HG02885 (cell line): ENCODE data around the gene ZNF234.
"Not testable (repeated sequence)": the region's sequence is repeated elsewhere in the genome, so short reads cannot be mapped to it uniquely, and the experiment has no call there.

Source experiments
- ATAC-seq: cut with Tn5 transposase; IDR thresholded peaks from one replicate; pipeline ENCODE4 v1.9.1; 2021; ENCODE audit warnings: mild to moderate bottlenecking; ENCODE audit not compliant: unreplicated experiment, poor library complexity

Gene ZNF234

DNA sequence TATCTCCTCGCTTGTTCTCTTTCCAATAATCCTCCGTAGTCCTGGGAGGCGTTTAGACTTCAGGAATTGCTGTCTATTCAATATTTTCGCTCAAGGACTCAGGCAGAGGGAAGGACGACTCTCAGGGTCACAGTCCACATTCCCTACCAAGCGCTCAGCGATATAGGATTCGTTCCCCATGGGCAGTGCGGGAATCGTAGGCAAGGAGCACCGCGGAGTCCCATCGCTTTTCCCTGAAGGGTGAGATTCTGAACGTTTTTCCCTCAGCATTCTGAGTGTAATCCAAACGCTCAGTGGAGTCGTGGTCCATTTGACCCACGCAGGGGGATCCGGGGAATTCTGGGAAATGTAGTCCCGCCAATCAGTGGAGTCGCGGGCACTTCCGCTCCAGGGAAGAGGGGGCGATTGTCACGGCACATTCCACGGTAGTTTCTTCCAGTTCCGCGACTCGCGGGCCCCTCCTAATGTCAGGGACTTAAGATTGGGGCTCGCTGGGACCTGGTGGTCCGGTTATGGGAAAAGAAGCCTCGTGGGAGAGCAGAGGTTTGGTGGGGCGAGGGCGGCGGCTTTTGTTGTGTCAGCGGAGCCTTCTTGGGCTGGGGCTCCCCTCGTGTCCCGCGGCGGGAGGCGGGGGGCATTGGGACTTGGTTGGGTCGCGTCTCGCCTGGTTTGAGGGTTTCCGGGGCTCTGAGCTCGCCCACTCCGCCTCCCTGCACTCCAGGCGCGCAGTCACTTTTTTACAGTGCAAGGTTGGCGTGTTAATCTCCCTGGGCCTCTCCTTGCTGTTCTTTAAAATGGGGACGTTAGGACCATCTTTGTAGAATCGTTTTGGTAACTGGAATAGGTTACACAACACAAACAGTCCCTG, at the start of gene ZNF234:
ZNF234 (plus strand) TSS at position 364 of the 868 bp plus-strand sequence. CDS start 3,079 bp downstream, outside the sequence.
- peak; percentile 86 for ATAC-seq

DNA sequence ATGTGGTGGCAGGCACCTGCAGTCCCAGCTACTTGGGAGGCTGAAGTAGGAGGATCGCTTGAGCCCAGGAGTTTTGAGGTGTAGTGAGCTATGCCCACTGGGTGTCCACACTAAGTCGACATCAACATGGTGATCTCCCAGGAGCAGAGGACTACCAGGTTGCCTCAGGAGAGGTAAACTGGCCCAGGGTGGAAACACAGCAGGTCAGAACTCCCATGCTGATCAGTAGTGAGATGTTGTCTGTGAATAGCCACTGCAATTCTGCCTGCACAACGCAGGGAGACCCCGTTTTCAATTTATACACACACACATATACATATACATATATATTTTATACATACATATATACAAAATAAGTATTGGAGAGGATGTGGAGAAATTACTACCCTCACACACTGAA, 49.2 kb upstream of the ZNF234 start:
- ATAC-seq, result no peak

DNA sequence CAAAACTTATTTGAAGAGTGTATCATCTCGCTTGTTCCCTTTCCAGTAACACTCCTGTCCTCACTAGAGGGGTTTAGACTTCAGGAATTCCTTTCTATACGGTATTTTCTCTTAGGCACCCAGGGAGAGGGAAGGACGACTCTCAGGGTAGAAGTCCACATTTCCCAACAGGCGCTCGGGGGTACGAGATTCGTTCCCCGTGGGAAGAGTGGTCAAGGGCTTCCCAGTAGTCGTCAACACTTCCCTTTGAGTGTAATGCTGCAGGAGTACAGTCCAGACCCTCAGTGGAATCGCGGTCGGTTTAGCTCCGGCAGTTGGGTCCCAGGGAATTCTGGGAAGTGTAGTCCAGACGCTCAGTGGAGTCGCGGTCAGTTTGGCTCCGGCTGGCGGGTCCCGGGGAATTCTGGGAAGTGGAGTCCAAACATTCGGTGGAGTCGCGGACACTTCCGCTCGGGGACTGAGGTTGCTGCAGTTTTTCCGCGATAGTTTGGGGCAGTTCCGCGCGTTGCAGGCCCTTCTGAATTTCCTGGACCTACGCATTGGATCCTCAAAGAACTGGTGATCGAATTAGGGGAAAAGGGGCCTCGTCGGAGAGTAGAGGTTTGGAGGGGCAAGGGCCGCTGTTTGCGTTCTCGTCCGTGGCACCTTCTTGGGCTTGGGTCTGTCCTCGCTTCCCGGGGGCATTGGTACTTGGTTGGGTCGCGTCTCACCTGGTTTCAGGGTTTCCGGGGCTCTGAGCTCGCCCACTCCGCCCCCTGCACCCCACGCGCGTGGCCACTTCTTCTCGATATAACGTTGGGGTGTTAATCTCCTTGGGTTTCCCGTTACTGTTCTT, 47.2 kb upstream of the ZNF234 start, which contains the start of gene ZNF224:
ZNF224 (plus strand) TSS at position 431 of the 835 bp plus-strand sequence. CDS start 3,513 bp downstream, outside the sequence.
- peak; percentile 93 for ATAC-seq

DNA sequence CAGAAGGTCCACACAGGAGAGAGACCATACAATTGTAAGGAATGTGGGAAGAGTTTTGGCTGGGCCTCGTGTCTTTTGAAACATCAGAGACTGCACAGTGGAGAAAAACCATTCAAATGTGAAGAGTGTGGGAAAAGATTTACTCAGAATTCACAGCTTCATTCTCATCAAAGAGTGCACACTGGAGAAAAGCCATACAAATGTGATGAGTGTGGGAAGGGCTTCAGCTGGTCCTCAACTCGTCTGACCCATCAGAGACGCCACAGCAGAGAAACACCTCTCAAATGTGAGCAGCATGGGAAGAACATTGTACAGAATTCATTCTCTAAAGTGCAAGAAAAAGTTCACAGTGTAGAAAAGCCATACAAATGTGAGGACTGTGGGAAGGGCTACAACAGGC, 33.6 kb upstream of the ZNF234 start:
- no peak for ATAC-seq

DNA sequence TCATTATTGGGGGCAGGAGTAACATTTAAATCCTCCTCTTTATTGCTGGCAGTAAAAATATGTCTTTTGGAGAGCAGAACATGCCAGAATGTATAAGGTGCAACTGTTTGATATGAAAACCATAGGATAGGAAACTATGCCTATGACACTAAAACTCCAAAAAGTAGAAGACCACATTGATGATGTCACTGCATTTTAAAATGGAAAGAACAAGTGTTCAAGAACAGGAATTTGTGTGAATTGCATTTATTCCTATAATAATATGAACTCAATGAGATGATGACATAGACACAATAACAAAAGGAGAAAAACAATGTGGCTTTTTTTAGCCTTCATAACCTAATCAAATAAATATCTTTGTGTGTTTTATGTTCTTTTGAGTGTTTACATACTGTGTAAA, 31.9 kb upstream of the ZNF234 start:
- no peak for ATAC-seq

DNA sequence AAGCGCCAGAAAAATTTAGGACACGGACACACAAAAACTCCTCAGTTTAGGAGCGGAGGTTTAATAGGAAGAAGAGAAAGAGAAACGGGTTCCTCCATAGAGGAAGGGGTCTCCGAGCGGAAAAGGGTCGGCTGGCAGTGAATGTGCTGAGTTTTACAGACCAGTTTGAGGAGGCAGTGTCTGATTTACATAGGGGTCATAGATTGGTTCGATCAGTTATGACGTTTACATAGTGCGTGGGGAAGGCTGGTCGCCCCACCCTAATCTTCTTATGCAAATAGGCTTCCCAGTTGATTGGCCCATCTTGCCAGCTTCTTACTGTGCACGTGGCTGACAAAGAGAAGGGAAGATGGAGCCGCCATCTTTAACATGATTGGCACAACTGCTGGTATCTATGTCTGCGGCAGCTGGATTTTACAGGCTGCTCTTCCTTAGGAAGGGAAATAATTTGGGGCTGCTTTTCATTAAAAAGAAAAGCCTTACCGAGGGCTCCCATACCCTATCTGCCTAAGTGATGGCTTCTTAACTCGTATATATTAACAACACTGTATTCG, 29.4 kb upstream of the ZNF234 start:
- ATAC-seq, result no peak

DNA sequence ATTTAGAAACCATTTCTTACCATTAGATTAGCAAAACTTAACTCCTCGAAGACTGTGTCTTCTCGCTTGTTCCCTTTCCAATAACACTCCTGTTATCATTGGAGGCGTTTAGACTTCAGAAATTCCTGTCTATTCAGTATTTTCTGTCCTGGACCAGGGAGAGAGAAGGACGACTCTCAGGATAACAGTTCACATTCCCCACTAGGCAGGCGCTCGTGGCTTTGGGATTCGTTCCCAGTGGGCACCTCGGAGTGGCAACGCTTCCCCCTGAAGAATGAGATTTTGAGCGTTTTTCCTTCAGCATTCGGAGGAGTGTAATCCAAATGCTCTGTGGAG, 28.6 kb upstream of the ZNF234 start:
- no peak for ATAC-seq

DNA sequence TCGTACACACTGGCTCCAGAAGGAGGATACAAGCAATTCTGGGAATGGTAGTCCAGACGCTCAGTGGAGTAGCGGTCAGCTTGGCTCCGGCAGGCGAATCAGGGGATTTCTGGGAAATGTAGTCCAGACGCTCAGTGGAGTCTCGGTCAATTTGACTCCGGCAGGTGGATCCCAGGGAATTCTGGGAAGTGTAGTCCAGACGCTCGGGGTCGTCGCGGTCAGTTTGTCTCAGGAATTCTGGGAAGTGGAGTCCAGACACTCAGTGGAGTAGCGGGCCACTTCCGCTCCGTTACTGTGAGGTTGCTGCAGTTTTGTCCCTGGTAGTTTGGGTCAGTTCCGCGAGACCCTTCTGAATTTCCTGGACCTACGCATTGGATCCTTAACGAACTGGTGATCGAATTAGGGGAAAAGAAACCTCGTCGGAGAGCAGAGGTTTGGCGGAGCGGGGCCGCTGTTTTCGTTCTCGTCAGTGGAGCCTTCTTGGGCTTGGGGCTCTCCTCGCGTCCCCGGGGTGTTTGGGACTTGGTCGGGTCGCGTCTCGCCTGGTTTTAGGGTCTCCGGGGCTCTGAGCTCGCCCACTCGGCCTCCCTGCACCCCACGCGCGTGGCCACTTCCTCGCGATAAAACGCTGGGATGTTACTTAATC, 28.1 kb upstream of the ZNF234 start, which contains the start of gene ZNF225:
ZNF225 (plus strand) TSS at position 262 of the 646 bp plus-strand sequence. CDS start 2,429 bp downstream, outside the sequence.
- peak; percentile 92 for ATAC-seq

DNA sequence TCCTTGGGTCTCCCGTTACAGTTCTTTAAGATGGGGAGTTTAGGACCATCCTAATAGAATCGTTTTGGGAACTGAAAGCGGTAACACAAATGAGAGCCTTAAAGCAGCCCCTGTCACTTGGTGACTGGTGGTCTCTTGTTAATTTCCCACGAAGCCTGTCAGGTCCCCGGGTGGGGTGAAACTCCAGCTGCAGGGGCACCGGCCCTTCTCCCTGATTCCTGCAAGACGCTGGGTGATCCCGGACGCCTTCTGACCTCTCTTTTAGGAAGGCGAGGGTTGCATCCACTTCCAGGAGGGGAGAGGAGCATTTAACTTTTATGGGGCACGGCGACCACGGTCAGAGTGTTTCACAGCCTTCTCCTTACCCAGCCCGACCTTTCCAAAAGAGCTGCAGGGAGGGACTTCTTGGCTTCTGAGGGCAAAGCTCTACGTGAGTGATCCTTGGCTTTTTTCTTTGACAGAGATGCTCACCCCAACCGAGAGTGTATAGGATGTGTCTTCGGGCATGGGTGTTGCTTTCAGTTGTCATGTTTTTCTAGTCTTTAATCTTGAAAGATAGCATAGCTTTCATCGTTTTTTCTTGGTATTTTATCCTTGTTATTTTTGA, 27.5 kb upstream of the ZNF234 start:
- peak; percentile 2 for ATAC-seq

DNA sequence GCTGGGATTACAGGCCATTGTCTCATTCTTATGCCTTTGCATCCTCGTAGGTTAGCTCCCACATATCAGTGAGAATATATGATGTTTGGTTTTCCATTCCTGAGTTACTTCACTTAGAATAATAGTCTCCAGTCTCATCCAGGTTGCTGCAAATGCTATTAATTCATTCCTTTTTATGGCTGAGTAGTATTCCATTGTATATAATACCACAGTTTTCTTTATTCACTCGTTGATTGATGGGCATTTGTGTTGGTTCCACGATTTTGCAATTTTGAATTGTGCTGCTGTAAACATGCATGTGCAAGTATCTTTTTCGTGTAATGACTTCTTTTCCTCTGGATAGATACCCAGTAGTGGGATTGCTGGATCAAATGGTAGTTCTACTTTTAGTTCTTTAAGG, 20.2 kb upstream of the ZNF234 start:
- not testable (repeated sequence) for ATAC-seq

DNA sequence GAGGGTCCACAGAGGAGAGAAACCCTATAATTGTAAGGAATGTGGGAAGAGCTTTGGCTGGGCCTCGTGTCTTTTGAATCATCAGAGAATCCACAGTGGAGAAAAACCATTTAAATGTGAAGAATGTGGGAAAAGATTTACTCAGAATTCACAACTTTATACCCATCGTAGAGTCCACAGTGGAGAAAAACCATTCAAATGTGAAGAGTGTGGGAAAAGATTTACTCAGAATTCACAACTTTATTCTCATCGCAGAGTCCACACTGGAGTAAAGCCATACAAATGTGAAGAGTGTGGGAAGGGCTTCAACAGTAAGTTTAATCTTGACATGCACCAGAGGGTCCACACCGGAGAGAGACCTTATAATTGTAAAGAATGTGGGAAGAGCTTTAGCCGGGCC, 9.4 kb upstream of the ZNF234 start:
- no peak for ATAC-seq

DNA sequence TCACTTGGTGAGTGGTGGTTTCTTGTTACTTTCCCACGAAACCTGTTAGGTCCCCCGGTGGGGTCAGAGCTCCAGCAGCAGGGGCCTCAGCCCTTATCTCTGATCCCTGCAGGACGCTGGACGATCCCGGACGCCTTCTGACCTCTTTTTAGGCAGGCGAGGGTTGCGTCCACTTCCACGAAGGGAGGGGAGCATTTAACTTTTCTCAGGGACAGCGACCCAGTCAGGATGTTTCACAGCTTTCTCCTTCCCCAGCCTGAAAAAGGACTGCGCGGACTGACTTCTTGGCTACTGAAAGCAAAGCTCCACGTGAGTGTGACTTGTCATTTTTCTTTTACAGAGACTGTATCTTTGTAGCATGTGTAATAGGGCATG, 692 bp downstream of the ZNF234 start:
- ATAC-seq, result no peak

DNA sequence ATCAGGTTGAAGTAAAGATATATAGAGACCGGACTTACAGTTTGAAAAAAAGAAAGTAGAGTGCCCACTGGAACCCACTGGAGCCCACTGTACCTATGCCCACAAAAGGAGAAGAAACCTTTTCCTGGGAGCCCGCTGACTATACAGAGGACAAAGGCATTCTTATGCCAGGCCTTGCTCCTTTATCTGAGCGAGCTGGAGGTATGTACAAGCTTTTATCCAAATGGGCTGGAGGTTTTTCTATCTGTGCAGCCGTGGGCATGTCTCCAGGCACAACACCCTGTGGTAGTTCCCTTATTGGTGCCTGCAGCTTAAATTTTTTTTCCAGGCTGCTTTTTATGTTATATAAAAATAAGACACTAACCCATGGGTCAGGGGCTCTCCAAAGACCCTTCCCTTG, 8.4 kb downstream of the ZNF234 start:
- no peak for ATAC-seq

DNA sequence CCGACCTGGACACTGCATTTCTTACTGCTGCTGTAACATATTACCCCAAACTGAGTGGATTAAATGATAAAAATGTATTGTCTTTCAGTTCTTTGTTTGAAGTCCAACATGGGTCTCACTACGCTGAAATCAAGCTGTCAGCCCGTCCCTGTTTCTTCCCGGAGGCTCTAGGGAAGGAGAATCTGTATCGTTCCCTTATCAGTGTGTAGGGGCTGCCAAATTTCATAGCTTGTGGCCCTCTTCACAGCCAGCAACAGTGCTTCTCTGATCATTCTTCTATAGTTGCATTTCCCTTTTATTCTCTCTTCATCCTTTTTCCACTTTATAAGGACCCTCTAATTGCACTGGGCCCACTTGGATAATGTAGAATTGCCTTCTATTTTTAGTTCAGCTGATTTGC, 10.1 kb downstream of the ZNF234 start:
- ATAC-seq, result no peak

DNA sequence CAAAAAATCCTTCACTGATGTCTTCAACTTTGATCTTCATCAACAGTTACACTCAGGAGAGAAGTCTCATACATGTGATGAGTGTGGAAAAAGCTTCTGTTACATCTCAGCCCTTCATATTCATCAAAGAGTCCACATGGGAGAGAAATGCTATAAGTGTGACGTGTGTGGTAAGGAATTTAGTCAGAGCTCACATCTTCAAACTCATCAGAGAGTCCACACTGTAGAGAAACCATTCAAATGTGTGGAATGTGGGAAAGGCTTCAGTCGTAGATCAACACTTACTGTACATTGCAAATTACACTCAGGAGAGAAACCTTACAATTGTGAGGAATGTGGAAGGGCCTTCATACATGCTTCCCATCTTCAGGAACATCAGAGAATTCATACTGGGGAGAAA, 15.1 kb downstream of the ZNF234 start:
- ATAC-seq, result no peak

DNA sequence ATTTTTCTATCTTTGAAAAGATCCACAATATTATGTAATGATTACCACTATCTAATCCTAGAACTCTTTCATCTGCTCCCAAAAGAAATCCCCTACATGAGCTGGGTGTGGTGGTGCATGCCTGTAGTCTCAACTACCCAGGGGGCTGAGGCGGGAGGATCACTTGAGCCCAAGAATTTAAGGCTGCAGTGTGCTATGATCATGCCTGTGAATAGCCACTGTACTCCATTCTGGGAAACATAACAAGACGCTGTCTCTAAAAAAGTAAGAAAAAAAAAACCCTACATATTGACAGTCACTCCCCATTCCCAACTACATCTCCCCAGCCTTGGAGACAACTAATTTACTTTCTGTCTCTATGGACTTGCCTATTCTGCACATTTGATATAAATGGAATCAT, 22.4 kb downstream of the ZNF234 start:
- ATAC-seq, result no peak

DNA sequence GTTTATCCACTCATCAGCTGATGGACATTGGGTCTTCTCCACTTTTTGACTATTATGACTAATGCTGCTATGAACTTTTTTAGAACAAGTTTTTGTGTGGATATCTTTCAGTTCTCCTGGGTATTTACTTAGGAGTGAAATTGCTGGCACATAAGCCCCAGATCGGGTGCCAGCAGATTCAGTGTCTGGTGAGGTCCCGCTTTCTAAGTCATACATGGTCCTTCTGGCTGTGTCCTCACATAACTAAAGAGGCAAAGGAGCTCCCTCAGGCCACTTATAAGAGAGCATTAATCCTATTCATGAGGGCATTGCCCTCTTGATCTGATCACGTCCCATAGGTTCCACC, 22.9 kb downstream of the ZNF234 start:
- no peak for ATAC-seq

DNA sequence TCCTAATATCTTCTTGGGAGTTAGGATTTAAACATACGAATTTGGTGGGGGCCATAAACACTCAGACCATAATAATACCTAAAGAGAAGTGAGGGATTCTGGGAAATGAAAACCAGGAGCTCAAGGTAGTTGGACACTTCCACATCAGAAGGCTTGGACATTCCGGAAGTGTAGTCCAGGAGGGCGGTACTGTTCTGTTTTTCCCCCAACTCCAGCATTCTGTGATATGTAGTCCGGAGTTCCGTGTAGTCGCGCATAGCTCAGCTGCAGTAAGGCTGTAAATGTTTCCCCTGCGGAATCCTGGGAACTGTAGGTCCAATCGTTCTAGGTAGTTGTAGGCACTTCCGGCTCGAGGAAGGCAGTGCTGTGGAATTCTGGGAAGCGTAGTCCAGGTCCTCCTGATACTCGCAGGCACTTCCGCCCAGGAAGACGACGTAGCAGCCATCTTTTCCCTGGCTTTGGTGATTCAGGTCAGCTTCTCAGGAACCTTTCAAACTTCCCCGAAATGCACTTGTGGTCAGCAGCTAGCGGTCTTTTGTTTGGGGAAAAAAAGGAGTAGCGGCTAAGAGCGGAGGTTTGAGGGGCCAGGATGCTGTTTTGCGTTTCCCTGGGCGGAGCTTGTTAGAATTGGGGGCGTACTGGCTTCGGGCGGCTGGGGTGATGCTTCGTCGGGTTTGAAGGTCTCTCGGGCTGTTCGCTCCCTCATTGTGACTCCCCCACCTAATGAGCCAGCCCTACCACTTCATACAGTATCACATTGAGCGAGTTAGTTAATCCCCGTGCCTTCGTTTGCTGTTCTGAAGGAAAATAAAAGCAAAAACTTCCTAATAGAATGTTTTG, 23.5 kb downstream of the ZNF234 start, which contains the start of gene ZNF226:
ZNF226 (plus strand) TSS at position 428 of the 840 bp plus-strand sequence. CDS start 4,981 bp downstream, outside the sequence.
- peak; percentile 91 for ATAC-seq

DNA sequence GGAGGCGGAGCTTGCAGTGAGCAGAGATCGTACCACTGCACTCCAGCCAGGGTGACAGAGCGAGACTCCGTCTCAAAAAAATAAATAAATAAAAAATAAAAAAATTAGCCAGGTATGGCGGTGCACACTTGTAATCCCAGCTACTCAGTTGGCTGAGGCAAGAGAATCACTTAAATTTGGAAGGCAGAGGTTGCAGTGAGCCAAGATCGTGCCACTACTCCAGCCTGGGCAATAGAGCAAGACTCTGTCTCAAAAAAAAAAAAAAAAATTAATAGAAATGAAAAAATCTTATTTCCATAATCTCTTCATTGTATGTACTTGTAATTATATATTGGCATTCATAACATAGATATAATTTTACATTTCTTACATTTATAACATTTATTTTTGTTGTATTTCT, 29.3 kb downstream of the ZNF234 start:
- not testable (repeated sequence) for ATAC-seq
